GM18517 (cell line): ENCODE measurements around the gene SLC6A11.

ENCODE experiments used
- ATAC-seq: cut with Tn5 transposase; IDR thresholded peaks from one replicate; pipeline ENCODE4 v1.9.1; 2021; ENCODE audit warnings: mild to moderate bottlenecking, moderate library complexity; ENCODE audit not compliant: unreplicated experiment

SLC6A11 gene

GRCh38 chr3:10975695-10976234 is 159.7 kb downstream of the SLC6A11 start:
- ATAC-seq, result no peak

- no peak for ATAC-seq
These were observed 160.7 kb downstream of the SLC6A11 start for GRCh38 chr3:10976770-10977169.

- ATAC-seq, result no peak
These were observed 162.0 kb downstream of the SLC6A11 start for GRCh38 chr3:10977892-10978510.

GRCh38 chr3:10978956-10979355 is 162.9 kb downstream of the SLC6A11 start:
- ATAC-seq, result no peak

- no peak for ATAC-seq
These were observed 164.3 kb downstream of the SLC6A11 start for GRCh38 chr3:10980312-10980711.

GRCh38 chr3:10981031-10981430 is 165.0 kb downstream of the SLC6A11 start:
- ATAC-seq, result no peak

GRCh38 chr3:10981961-10982360 is 165.9 kb downstream of the SLC6A11 start:
- no peak for ATAC-seq

- ATAC-seq, result no peak
These were observed 166.8 kb downstream of the SLC6A11 start for GRCh38 chr3:10982782-10983181.

- no peak for ATAC-seq
These were observed 167.3 kb downstream of the SLC6A11 start for GRCh38 chr3:10983219-10983916.

GRCh38 chr3:10984371-10984896 is 168.4 kb downstream of the SLC6A11 start:
- no peak for ATAC-seq

GRCh38 chr3:10985181-10985580 is 169.2 kb downstream of the SLC6A11 start:
- ATAC-seq, result no peak

GRCh38 chr3:10986592-10986991 is 170.6 kb downstream of the SLC6A11 start:
- ATAC-seq, result no peak

- no peak for ATAC-seq
These were observed 172.1 kb downstream of the SLC6A11 start for GRCh38 chr3:10988001-10988665.

GRCh38 chr3:10988991-10989484 is 173.0 kb downstream of the SLC6A11 start:
- no peak for ATAC-seq
